Stimulated activated CD4-positive, alpha-beta T cell treated with anti-CD3 and anti-CD28 coated beads, Interleukin-1b, Interleukin-23, amount 100 ng/mL, for 48 hours (primary cell): ENCODE results near the gene NTSR2.

Experiments used
- DNase-seq: peaks from one replicate; pipeline ENCODE4 v3.0.0-alpha.2; 2020

Gene NTSR2

GRCh38 chr2:11698009-11698922 is 28.3 kb upstream of the NTSR2 start:
- no peak for DNase-seq

- DNase-seq: no peak
Observed at GRCh38 chr2:11697103-11697871, 27.3 kb upstream of the NTSR2 start.

GRCh38 chr2:11696736-11697102 is 26.7 kb upstream of the NTSR2 start:
- no peak for DNase-seq

- no peak for DNase-seq
Observed at GRCh38 chr2:11695576-11695975, 25.6 kb upstream of the NTSR2 start.

GRCh38 chr2:11692966-11693521 is 23.0 kb upstream of the NTSR2 start:
- peak; percentile 57 for DNase-seq

GRCh38 chr2:11691076-11691660 is 21.2 kb upstream of the NTSR2 start:
- no peak for DNase-seq

GRCh38 chr2:11688222-11689069 is 18.5 kb upstream of the NTSR2 start:
- peak; percentile 85 for DNase-seq

GRCh38 chr2:11687736-11688135 is 17.7 kb upstream of the NTSR2 start:
- DNase-seq: no peak

- no peak for DNase-seq
Observed at GRCh38 chr2:11685906-11686470, 16.0 kb upstream of the NTSR2 start.

- no peak for DNase-seq
Observed at GRCh38 chr2:11684894-11685460, 15.0 kb upstream of the NTSR2 start.

GRCh38 chr2:11683966-11684365 is 14.0 kb upstream of the NTSR2 start:
- no peak for DNase-seq

GRCh38 chr2:11683476-11683875 is 13.5 kb upstream of the NTSR2 start:
- DNase-seq: no peak

GRCh38 chr2:11682590-11682915 is 12.6 kb upstream of the NTSR2 start:
- DNase-seq: no peak

GRCh38 chr2:11681722-11682589 is 12.0 kb upstream of the NTSR2 start:
- DNase-seq: peak; percentile 67

- DNase-seq: no peak
Observed at GRCh38 chr2:11680901-11681721, 11.1 kb upstream of the NTSR2 start.

GRCh38 chr2:11680182-11680900 is 10.3 kb upstream of the NTSR2 start:
- no peak for DNase-seq

- DNase-seq: no peak
Observed at GRCh38 chr2:11679486-11680181, 9.6 kb upstream of the NTSR2 start.

- DNase-seq: no peak
Observed at GRCh38 chr2:11679016-11679415, 9.0 kb upstream of the NTSR2 start.
